Measurements from ENCODE around the gene SEPSECS.

GRCh38 chr4:25075851-25076250, 84.4 kb downstream of the SEPSECS start:
- TF ChIP-seq, protein P1, sequence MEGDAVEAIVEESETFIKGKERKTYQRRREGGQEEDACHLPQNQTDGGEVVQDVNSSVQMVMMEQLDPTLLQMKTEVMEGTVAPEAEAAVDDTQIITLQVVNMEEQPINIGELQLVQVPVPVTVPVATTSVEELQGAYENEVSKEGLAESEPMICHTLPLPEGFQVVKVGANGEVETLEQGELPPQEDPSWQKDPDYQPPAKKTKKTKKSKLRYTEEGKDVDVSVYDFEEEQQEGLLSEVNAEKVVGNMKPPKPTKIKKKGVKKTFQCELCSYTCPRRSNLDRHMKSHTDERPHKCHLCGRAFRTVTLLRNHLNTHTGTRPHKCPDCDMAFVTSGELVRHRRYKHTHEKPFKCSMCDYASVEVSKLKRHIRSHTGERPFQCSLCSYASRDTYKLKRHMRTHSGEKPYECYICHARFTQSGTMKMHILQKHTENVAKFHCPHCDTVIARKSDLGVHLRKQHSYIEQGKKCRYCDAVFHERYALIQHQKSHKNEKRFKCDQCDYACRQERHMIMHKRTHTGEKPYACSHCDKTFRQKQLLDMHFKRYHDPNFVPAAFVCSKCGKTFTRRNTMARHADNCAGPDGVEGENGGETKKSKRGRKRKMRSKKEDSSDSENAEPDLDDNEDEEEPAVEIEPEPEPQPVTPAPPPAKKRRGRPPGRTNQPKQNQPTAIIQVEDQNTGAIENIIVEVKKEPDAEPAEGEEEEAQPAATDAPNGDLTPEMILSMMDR (IDR thresholded peaks at IDR 0.05) = no peak
- TF ChIP-seq POLR2AphosphoS5 (IDR thresholded peaks at IDR 0.05) = no peak
